ENCODE data around the gene RPS15.
"Not testable (repeated sequence)": the region's sequence is repeated elsewhere in the genome, so short reads cannot be mapped to it uniquely, and the experiment has no call there.

Gene RPS15

DNA sequence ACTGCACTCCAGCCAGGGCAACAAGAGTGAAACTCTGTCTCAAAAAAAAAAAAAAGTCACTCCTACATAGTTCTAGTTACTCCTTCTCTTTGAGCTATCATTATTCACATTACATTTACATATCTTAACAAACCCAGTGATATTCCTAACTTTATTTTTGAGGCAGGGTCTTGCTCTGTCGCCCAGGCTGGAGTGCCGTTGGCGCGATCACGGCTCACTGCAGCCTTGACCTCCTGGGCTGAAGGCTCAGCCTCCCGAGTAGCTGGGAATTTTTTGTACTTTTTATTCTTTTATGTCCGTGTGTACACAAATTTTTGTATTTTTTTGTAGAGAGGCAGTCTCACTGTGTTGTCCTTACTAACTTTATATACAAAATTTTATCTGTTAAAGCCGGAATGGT lies 587 bp upstream of the RPS15 start:
- peak overlapping the region; percentile 80 for H3K4me2 ChIP-seq (ENCODE audit: low read length)
- H3K9me3 ChIP-seq (ENCODE audit: insufficient read depth, low read length): no peaks in the 10 kb centered on the region
- peak overlapping the region; percentile 58 for H3K9ac ChIP-seq (ENCODE audit: low read length)
- peaks cover 65% of the 10 kb centered on the region for H3K36me3 ChIP-seq (replicated peaks; ENCODE audit: low read depth, low read length)
- H3K4me1 ChIP-seq (ENCODE audit: low read length): peaks cover 27% of the 10 kb centered on the region
- TF ChIP-seq EZH2phosphoT487 (IDR thresholded peaks at IDR 0.05; ENCODE audit: low read depth): no peak
- TF ChIP-seq, protein P1, sequence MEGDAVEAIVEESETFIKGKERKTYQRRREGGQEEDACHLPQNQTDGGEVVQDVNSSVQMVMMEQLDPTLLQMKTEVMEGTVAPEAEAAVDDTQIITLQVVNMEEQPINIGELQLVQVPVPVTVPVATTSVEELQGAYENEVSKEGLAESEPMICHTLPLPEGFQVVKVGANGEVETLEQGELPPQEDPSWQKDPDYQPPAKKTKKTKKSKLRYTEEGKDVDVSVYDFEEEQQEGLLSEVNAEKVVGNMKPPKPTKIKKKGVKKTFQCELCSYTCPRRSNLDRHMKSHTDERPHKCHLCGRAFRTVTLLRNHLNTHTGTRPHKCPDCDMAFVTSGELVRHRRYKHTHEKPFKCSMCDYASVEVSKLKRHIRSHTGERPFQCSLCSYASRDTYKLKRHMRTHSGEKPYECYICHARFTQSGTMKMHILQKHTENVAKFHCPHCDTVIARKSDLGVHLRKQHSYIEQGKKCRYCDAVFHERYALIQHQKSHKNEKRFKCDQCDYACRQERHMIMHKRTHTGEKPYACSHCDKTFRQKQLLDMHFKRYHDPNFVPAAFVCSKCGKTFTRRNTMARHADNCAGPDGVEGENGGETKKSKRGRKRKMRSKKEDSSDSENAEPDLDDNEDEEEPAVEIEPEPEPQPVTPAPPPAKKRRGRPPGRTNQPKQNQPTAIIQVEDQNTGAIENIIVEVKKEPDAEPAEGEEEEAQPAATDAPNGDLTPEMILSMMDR (IDR thresholded peaks at IDR 0.05; ENCODE audit: low read depth, low read length): no peak
- peaks cover 58% of the 10 kb centered on the region for H4K20me1 ChIP-seq (ENCODE audit: insufficient read depth, low read length)
- peaks cover 58% of the 10 kb centered on the region for H3K79me2 ChIP-seq (ENCODE audit: low read length)
- no peaks in the 10 kb centered on the region for H3K27me3 ChIP-seq (ENCODE audit: low read depth, low read length)
- peak overlapping the region; percentile 50 for H2AFZ ChIP-seq (ENCODE audit: low read depth, low read length)
- peak overlapping the region; percentile 36 for H3K27ac ChIP-seq (ENCODE audit: low read length)
- H3K4me3 ChIP-seq (ENCODE audit: low read length): peak overlapping the region; percentile 74

DNA sequence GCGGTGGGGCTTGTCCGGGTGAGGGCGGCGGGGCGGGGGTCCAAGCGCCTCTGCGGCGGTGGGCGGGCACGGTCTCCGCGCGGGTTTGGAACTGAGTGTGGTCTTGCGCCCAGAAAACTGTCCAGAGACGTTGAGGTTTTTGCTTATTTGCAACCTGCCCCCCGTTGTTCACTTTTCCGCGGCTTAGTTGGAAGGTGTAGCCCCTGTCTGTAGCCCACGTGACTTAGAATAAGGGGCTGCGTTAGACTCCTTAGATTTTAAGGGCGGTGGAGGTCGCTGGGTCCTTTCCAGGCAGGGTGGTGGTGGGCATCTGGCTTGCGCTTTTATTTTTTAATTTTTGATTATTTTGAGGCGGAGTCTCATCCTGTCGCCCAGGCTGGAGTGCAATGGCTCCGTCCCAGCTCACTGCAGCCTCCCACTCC lies 748 bp downstream of the RPS15 start:
- Histone ChIP-seq H3K27ac (ENCODE audit: low read length) (peak overlapping the region; percentile 64), H2AFZ (ENCODE audit: low read depth, low read length) (no peak overlapping the region), H3K27me3 (ENCODE audit: low read depth, low read length) (no peaks in the 10 kb centered on the region), H3K4me1 (ENCODE audit: low read length) (peaks cover 34% of the 10 kb centered on the region), H3K9me3 (ENCODE audit: insufficient read depth, low read length) (no peaks in the 10 kb centered on the region), H4K20me1 (ENCODE audit: insufficient read depth, low read length) (peaks cover 53% of the 10 kb centered on the region), H3K79me2 (ENCODE audit: low read length) (peaks cover 46% of the 10 kb centered on the region), H3K4me3 (ENCODE audit: low read length) (peak overlapping the region; percentile 92), H3K36me3 (replicated peaks; ENCODE audit: low read depth, low read length) (peaks cover 58% of the 10 kb centered on the region), H3K9ac (ENCODE audit: low read length) (peak overlapping the region; percentile 91), H3K4me2 (ENCODE audit: low read length) (peak overlapping the region; percentile 92)
- no peak for TF ChIP-seq EZH2phosphoT487 (IDR thresholded peaks at IDR 0.05; ENCODE audit: low read depth)

DNA sequence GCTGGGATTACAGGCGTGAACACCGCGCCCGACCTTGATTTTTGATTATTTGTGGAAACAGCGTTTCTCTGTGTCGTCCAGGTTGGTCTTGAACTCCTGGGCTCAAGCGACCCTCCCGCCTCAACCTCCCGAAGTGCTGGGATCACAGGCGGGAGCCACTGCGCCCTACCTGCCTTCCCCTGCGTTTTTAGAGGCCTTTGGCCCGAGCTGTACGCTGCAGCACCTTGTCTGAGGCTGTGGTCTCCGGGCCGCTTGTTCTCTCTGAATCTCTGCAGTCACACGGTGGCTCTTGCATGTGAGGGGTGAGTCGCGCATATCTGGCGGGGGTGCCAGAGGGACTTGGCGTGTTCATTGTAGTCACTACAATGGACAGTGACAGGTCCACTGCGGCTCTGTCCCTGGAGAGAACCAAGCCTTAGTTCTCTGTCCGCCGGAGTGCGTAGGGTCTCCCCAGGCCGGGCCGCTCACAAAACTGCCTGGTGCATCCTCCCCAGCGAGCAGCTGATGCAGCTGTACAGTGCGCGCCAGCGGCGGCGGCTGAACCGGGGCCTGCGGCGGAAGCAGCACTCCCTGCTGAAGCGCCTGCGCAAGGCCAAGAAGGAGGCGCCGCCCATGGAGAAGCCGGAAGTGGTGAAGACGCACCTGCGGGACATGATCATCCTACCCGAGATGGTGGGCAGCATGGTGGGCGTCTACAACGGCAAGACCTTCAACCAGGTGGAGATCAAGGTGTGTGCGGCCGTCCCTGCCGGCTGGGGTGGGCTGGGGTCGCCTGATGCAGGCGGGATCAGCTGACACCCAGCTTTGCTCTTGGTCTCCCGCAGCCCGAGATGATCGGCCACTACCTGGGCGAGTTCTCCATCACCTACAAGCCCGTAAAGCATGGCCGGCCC lies 1.6 kb downstream of the RPS15 start:
- H3K9ac ChIP-seq (ENCODE audit: low read length): peak overlapping the region; percentile 91
- H3K27me3 ChIP-seq (ENCODE audit: low read depth, low read length); H2AFZ ChIP-seq (ENCODE audit: low read depth, low read length); H3K9me3 ChIP-seq (ENCODE audit: insufficient read depth, low read length): not testable (repeated sequence)
- H3K36me3 ChIP-seq (replicated peaks; ENCODE audit: low read depth, low read length): peaks cover 52% of the 10 kb centered on the region
- peaks cover 43% of the 10 kb centered on the region for H3K4me1 ChIP-seq (ENCODE audit: low read length)
- H3K79me2 ChIP-seq (ENCODE audit: low read length): peaks cover 44% of the 10 kb centered on the region
- peaks cover 50% of the 10 kb centered on the region for H4K20me1 ChIP-seq (ENCODE audit: insufficient read depth, low read length)
- H3K4me2 ChIP-seq (ENCODE audit: low read length): peak overlapping the region; percentile 92
- peak overlapping the region; percentile 64 for H3K27ac ChIP-seq (ENCODE audit: low read length)
- H3K4me3 ChIP-seq (ENCODE audit: low read length): peak overlapping the region; percentile 92

DNA sequence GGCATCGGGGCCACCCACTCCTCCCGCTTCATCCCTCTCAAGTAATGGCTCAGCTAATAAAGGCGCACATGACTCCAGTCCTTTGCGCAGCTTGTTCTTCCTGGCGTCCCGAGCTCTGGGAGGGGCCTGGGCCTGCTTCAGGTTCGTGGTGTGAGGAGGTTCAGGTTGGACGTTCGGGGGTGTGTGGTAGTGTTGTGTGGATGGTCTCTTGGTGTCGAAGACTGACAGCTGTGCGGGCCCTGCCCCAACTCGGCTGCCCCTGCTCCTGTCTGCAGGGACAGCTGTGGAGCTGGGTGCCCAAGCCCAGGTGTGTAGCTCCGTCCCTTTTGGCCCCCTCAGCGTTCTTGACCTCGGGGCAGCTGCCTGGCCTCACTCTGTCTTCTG lies 2.2 kb downstream of the RPS15 start:
- no peaks in the 10 kb centered on the region for H3K27me3 ChIP-seq (ENCODE audit: low read depth, low read length)
- peak overlapping the region; percentile 92; the same call in 1 of the 2 replicates for H3K4me2 ChIP-seq (ENCODE audit: low read length)
- H2AFZ ChIP-seq (ENCODE audit: low read depth, low read length): no peak overlapping the region
- no peak overlapping the region for H3K9ac ChIP-seq (ENCODE audit: low read length)
- H3K4me1 ChIP-seq (ENCODE audit: low read length): peaks cover 44% of the 10 kb centered on the region
- peaks cover 44% of the 10 kb centered on the region for H3K79me2 ChIP-seq (ENCODE audit: low read length)
- TF ChIP-seq, protein P1 (IDR thresholded peaks at IDR 0.05; ENCODE audit: low read depth, low read length): no peak
- no peak for TF ChIP-seq EZH2phosphoT487 (IDR thresholded peaks at IDR 0.05; ENCODE audit: low read depth)
- peaks cover 47% of the 10 kb centered on the region for H3K36me3 ChIP-seq (replicated peaks; ENCODE audit: low read depth, low read length)
- no peak overlapping the region for H3K4me3 ChIP-seq (ENCODE audit: low read length)
- peaks cover 48% of the 10 kb centered on the region for H4K20me1 ChIP-seq (ENCODE audit: insufficient read depth, low read length)
- H3K27ac ChIP-seq (ENCODE audit: low read length): 0 out of 2 replicates have a peak overlapping the region, but pooled peaks have one; percentile 6
- no peaks in the 10 kb centered on the region for H3K9me3 ChIP-seq (ENCODE audit: insufficient read depth, low read length)

DNA sequence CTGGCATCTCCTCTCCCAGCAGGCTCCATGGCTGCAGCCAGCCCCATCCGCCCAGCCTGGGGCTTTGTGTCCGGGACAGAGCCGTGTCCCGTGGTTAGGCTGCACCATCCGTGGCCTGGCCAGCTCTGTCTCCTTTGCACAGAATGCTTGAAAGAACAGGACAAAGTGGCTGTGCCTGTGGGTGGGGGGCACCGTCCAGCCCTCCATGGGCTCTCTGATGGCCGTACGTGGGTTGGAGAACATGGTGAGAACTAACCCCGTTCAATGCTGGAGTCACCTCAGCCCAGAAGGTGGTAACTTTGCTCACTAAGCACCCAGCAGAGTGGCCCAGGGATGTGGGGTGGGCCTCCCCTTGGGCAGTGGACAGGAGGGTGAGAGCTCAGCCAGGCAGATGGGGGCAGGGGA lies 2.8 kb downstream of the RPS15 start:
- Histone ChIP-seq H3K4me1 (ENCODE audit: low read length) (peaks cover 44% of the 10 kb centered on the region), H3K4me3 (ENCODE audit: low read length) (no peak overlapping the region), H3K27ac (ENCODE audit: low read length) (0 out of 2 replicates have a peak overlapping the region, but pooled peaks have one; percentile 6), H3K4me2 (ENCODE audit: low read length) (no peak overlapping the region), H3K36me3 (replicated peaks; ENCODE audit: low read depth, low read length) (peaks cover 42% of the 10 kb centered on the region), H4K20me1 (ENCODE audit: insufficient read depth, low read length) (peaks cover 44% of the 10 kb centered on the region), H3K9ac (ENCODE audit: low read length) (no peak overlapping the region), H2AFZ (ENCODE audit: low read depth, low read length) (no peak overlapping the region), H3K79me2 (ENCODE audit: low read length) (peaks cover 44% of the 10 kb centered on the region), H3K27me3 (ENCODE audit: low read depth, low read length) (no peaks in the 10 kb centered on the region), H3K9me3 (ENCODE audit: insufficient read depth, low read length) (no peaks in the 10 kb centered on the region)
- TF ChIP-seq EZH2phosphoT487 (IDR thresholded peaks at IDR 0.05; ENCODE audit: low read depth): no peak
- TF ChIP-seq, protein P1 (IDR thresholded peaks at IDR 0.05; ENCODE audit: low read depth, low read length): no peak
